Tibial nerve (tissue), 3 donors: Measurements from ENCODE around the gene TTC7B.

Experiments
- POLR2A ChIP-seq, 2 donors: fragments of 450-650 bp; IDR thresholded peaks; one replicate each; pipeline ENCODE4 v1.6.1; 2017; ENCODE audit warnings: antibody characterized with exemption in 2 of 2, mild to moderate bottlenecking in 2 of 2, moderate library complexity in 2 of 2
- TF ChIP-seq, protein P1 (sequence below), 5 experiments: fragments of 200-600 bp in 3 of 5; fragments of 450-650 bp in 2 of 5; sonication (generic) in 3 of 5; IDR thresholded peaks; one replicate each; pipeline ENCODE4 v1.5.1; 2016 to 2019; ENCODE audit warnings: antibody characterized with exemption in 5 of 5, mild to moderate bottlenecking in 3 of 5, moderate library complexity in 2 of 5

DNA sequence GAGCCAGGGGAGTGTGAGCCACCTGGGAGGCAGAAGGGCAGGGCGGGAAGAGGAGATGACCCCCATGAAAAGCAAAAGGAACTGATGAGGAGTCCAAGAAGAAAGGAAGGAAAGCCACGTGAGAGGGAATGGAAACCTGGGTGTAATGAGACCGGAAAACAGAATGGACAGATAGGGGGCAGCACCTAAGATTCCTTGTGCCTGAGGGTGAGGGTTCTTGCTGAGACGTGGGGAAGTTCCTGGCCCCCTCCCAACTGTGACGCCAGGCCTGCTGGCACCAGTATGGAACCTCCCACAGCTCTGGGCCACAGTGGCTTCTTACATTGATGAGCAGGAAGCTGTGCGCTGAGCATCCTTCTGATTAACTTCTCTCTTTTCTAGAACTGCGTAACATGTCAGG, 30.8 kb downstream of the TTC7B start:
- TF ChIP-seq, protein P1, sequence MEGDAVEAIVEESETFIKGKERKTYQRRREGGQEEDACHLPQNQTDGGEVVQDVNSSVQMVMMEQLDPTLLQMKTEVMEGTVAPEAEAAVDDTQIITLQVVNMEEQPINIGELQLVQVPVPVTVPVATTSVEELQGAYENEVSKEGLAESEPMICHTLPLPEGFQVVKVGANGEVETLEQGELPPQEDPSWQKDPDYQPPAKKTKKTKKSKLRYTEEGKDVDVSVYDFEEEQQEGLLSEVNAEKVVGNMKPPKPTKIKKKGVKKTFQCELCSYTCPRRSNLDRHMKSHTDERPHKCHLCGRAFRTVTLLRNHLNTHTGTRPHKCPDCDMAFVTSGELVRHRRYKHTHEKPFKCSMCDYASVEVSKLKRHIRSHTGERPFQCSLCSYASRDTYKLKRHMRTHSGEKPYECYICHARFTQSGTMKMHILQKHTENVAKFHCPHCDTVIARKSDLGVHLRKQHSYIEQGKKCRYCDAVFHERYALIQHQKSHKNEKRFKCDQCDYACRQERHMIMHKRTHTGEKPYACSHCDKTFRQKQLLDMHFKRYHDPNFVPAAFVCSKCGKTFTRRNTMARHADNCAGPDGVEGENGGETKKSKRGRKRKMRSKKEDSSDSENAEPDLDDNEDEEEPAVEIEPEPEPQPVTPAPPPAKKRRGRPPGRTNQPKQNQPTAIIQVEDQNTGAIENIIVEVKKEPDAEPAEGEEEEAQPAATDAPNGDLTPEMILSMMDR (IDR thresholded peaks at IDR 0.05) = peak in 1 of 5 experiments; percentile 15
- no peak for TF ChIP-seq POLR2A (IDR thresholded peaks at IDR 0.05)
